Forelimb muscle (tissue), 1 donor: Measurements from ENCODE around the gene NCLN. TPM values are rescaled to one million over a fixed set of nuclear protein-coding genes. Genes with fewer than 3 reads are reported as not detected.
"Not testable (repeated sequence)": the region's sequence is repeated elsewhere in the genome, so short reads cannot be mapped to it uniquely, and the experiment has no call there.

Experiments
- DNase-seq: peaks from one replicate; pipeline ENCODE4 v3.0.0-alpha.2; 2013; ENCODE audit warnings: low read depth
- polyA plus RNA-seq: library from polyadenylated mRNA; unstranded; fragments of 120-200 nt; gene quantifications from one replicate; pipeline ENCODE4 v1.2.1, GENCODE V29; 2013; ENCODE audit not compliant: insufficient read length

NCLN gene
- polyA plus RNA-seq, 1 donor, result 26.0 TPM

DNA sequence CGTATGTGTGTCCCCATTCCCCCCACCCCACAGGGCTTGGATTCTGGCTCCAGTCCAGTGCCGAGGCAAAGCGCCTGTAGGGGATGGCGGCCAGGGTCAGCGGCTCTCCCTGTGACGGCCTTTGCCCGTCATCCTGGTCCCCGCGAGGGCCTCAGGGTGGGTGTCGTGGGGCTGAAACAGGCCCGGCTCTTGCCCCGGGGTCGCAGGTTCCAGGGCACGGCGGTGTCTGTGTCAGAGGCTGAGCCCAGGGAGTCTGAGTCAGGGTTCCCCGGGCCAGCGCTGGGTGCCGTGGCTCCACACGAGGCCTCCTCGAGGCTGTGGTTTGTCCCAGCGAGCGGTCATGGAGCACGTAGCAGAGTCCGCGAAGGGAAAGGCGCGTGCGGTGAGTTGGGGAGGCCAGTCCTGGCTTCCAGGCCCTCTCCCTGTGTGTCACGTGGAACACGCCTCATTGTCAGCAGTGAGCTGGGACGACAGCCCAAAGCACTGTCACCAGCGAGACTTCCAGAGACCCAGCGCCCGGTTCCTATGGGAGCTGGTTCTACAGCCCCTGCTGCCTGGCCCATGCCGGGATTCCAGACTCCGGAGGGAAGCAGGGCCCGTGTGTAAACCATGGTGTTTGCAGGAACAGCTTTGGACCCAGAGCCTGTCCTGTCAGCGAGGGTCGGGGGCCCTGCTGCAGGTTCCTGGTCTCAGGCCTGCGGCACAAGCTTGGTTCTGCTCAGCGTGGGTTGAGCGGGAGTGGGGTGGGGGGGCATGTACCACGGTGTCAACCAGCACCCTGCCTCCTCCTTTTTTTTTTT lies 13.4 kb downstream of the NCLN start:
- DNase-seq, result no peak

DNA sequence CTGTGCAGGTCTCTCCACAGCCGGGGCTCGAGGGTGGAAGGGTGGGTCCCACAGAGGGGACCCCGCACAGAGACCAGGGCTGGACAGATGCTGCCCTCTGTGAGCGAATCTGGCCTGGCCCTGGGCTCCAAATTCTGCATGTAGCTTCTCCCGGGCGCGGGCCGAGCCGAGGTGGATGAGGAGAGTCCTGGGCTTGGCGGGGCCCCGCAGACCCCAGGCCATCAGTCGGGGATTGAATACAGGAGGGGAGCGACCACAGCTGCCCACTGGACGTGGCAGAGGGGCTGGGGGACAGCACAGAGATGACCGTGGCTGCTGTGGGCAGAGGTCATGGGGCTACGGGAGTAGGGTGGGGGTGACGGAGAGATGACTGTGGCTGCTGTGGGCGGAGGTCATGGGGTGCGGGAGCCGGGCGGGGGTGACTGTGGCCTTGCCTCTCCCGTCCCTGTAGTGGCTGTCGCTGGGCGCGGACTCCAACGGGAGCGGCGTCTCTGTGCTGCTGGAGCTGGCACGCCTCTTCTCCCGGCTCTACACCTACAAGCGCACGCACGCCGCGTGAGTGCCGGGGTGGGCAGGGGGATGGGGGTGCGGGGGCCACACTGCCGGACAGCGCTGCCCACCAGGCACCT lies 15.5 kb downstream of the NCLN start:
- DNase-seq, result no peak

DNA sequence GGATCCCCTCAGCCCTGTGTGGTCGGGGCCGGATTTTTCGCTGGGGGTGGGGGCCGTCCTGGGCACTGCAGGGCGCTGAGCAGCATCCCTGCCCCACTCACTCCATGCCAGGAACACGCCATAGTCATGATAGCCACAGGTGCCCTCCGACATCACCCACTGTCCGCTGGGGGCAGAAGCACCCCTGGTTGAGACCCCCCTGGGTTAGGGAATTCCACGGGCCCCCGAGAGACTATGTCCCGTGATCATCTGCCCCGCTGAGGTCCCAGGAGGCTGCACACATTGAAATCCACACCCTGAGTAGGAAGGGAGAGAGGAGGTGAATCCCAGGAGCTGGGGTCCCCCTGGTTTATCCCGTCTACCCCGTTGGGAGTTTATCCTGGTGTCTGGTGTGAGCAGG lies 16.2 kb downstream of the NCLN start:
- no peak for DNase-seq

DNA sequence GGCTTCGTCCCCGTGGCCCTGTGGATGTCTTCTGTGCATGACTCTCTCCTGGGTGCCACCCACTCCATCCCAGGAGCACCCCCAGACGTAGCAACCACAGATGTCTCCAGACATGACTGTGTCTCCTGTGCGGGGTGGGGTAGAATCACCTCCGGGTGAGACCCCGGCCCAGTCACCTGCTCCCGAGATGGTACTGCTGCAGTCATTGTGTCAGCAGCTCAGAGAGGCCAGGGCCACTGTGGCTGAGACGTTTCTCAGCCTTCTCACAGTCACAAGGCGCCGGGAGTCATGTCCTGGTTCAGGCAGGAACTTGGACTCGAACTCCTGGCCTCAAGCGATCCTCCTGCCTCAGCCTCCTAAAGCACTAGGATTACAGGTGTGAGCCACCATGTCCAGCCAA lies 16.6 kb downstream of the NCLN start:
- DNase-seq, result no peak

DNA sequence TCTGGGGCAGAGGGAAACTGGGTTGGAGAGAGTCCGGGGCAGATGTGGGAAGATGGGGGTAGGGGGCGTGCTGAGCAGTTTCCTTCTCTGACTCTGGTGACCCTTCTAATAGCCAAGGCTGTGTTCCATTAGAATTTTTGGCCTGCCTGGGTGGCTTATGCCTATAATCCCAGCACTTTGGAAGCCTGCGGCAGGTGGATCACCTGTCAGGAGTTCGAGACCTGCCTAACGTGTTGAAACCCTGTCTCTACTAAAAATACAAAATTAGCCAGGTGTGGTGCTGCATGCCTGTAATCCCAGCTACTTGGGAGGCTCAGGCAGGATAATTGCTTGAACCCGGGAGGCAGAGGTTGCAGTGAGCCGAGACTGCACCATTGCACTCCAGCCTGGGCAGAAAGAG lies 17.2 kb downstream of the NCLN start:
- DNase-seq, result not testable (repeated sequence)

DNA sequence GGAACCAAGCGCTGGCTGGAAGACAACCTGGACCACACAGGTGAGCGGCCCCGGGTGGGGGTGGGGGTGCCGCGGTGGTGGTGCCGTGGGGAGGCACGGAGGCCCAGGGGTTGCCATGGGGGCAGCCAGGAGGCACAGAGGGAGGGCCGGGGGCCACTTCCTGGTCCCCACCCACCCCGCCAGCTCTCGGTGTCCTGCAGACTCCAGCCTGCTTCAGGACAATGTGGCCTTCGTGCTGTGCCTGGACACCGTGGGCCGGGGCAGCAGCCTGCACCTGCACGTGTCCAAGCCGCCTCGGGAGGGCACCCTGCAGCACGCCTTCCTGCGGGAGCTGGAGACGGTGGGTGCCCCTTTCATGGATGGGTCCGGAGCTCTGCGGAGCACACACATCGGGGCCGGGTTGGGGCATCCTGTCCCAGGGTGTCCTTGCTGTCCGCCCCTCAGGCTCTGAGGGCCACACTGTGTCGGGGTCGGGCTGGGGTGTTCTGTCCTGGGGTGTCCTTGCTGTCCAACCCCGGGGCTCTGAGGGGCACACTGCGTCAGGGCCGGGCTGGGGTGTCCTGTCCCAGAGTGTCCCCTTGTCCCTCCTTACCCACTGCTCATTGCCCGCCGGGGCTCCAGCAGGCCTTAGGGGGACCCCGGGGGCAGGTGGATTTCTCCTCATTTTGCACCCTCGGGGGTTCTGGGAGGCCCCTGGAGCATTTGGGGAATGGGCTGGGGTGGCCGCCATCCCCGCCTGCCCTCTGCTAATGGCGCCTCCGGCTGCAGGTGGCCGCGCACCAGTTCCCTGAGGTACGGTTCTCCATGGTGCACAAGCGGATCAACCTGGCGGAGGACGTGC lies 18.3 kb downstream of the NCLN start:
- DNase-seq, result no peak

DNA sequence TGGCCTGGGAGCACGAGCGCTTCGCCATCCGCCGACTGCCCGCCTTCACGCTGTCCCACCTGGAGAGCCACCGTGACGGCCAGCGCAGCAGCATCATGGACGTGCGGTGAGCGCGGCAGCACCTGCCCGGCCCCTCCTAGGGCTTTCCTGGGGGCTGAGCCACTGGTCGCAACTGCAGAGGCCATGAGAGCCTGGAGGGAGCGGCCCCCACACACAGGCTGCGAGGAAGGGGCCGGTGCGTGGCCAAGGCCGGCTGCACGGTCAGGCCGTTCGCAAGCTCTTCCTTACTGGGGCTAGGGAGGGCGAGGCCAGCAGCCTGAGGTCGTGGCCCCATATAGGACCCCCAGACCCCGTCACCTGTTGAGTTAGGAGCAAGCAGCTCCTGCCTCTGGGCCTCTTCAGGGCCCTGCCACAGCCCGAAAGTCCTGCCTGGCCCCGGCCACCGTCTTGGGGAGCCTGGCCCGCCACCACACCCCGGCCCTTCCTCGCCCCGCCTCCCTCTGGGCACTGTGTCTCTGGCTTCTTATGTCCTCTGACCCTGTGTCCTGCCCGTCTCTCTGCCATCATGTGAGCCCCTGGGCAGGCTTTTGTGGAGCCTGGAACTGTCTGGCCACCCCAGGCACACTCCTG lies 19.0 kb downstream of the NCLN start:
- no peak for DNase-seq

DNA sequence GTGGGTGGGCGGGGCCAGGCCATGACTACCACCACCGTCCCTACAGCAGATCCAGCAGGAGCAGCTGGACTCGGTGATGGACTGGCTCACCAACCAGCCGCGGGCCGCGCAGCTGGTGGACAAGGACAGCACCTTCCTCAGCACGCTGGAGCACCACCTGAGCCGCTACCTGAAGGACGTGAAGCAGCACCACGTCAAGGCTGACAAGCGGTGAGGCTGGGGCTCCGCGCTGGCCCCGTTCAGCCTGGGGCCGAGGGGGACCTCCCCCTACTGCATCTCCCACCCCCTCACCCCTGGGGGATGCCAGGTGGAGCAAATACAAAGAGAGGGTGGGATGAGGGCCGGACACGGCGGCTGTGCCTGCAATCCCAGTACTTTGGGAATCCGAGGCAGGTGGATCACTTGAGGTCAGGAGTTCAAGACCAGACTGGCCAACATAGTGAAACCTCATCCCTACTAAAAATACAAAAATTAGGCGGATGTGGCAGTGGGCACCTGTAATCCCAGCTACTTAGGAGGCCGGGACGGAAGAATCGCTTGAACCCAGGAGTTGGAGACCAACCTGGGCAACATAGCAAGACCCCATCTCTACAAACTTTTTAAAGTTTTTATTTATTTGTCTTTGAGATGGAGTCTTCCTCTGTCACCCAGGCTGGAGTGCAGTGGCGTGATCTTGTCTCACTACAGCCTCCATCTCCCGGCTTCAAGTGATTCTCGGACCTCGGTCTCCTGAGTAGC lies 20.7 kb downstream of the NCLN start:
- no peak for DNase-seq

DNA sequence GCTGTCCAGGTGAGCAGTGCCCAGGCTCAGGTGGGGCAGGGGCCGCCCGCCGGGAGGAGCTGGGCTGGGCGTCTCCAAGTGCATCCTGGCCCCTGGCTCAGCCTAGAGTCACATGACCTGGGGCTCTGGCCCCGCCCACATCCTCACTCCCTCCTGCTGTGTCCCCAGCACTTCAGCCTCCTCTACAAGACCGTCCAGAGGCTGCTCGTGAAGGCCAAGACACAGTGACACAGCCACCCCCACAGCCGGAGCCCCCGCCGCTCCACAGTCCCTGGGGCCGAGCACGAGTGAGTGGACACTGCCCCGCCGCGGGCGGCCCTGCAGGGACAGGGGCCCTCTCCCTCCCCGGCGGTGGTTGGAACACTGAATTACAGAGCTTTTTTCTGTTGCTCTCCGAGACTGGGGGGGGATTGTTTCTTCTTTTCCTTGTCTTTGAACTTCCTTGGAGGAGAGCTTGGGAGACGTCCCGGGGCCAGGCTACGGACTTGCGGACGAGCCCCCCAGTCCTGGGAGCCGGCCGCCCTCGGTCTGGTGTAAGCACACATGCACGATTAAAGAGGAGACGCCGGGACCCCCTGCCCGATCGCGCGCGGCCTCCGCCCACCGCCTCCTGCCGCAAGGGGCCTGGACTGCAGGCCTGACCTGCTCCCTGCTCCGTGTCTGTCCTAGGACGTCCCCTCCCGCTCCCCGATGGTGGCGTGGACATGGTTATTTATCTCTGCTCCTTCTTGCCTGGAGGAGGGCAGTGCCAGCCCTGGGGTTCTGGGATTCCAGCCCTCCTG lies 21.9 kb downstream of the NCLN start:
- DNase-seq, result no peak

DNA sequence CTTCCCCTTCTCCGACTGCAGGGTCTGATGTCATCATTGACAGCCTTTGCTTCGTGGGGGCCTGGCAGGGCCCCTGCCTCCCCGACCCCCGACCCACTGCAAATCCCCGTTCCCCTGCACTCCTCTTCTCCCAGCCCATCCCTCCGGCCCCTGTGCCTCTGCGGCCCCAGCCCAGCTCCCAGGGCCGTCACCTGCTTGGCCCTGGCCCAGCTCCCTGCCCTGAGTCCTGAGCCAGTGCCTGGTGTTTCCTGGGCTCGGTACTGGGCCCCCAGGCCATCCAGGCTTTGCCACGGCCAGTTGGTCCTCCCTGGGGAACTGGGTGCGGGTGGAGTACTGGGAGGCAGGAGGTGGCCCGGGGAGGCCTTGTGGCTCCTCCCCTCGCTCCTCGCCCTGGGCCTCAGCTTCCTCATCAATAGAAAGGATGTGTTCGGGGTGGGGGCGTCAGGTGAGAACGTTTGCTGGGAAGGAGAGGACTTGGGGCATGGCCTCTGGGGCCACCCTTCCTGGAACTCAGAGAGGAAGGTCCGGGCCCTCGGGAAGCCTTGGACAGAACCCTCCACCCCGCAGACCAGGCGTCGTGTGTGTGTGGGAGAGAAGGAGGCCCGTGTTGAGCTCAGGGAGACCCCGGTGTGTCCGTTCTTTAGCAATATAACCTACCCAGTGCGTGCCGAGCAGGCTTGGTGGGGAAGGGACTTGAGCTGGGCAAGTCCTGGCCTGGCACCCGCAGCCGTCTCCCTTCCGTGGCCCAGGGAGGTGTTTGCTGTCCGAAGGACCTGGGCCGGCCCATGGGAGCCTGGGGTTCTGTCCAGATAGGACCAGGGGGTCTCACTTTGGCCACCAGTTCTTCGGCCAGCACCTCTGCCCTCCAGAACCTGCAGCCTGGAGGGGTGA lies 22.8 kb downstream of the NCLN start:
- DNase-seq, result no peak

DNA sequence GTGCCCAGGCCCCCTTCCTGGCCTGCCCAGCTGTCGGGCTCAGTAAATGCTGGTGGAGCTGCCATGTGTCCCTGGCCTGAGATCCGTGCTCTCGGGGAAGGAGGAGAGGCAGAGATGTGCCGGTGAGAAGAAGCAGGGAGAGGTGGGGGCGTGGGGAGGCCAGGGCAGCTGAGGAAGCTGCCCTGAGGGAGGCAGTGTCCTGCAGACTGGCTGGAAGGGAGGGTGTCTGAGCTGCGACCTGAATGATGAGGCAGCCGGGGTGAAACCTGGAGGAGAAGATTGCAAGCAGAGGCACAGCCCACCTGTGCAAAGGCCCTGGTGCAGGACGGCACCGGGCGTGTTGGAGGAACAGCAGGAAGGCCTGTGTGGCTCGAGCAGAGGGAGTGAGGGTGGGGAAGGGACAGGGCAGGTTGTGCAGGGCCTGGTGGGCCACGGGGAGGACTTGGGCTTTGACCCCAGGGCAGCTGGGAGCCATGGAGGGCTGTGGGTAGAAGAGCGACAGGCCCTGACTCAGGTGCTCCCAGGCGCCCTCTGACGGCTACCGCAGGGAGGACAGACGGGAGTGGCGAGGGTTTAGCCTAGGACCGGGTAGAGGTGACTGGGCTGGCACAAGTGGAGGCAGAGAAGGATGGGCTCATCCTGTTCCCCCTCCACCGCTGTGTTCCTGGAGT lies 24.8 kb downstream of the NCLN start:
- no peak for DNase-seq

DNA sequence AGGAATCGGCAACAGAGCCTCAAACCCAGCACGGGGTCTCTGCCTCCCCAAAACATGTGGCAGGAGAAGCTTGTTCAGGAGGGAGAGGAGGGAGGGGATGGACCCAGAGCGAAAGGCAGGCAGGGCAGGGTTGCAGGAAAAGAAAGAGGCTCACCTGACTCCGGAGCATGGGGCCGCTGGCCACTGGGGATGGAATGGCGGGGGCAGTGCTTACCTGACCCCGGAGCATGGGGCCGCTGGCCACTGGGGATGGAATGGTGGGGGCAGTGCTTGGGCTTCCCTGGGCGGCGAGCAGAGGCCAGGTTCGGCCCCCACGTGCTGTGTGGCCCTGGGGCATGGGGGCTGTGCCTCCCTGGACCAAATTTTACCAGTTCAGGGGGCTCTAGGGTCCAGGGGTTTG lies 25.5 kb downstream of the NCLN start:
- DNase-seq, result no peak

DNA sequence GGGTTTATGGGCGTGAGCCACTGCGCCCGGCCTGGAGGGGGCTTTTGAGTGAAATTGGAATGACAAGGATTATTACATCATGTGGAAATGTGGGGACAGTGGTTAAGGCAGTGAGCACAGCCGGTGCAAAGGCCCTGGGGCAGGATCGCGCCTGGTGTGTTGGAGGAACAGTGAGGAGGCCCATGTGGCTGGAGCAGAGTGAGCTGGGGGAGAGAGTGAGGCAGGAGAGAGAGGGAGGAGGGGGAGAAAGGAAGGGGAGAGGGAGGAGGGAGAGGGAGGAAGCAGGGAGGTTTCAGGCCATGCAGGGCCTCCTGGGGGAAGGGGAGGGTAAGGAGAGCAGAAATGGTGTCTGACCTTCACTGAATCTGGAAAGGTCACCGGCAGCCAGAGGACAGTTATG lies 27.4 kb downstream of the NCLN start:
- DNase-seq, result no peak

DNA sequence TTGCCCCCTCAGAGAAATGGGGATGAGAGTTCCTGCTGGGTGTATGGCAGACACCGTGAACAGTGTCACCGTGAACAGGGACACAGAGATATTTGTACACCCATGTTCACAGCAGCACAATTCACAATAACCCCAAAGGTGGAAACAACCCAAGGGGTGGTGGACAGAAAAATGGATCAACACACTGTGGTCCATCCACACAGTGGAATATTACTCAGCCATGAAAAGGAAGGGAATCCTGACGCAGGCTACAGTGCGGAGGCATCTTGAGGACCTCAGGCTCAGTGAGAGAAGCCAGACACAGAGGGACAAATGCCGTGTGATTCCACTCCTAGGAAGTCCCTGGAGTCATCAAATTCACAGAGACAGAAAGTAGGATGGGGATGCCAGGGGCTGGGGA lies 31.1 kb downstream of the NCLN start:
- no peak for DNase-seq

DNA sequence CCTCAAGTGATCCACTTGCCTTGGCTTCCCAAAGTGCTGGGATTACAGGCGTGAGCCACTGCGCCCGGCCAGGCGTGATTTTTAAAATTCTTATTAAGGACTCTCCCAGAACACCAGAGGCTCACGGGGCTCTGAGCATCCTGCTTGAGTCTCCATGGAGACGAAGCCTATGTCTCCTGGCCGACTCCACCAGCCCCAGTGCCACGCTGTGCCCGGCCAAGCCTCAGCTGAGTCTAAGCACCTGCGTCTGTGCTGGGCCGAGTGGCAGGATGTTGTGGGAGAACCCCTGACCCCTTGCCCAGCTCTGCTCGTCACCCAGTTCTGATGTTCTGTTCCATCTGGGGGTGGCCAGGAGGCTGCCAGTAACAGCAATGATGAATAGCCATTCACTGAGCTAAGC lies 34.8 kb downstream of the NCLN start:
- no peak for DNase-seq

DNA sequence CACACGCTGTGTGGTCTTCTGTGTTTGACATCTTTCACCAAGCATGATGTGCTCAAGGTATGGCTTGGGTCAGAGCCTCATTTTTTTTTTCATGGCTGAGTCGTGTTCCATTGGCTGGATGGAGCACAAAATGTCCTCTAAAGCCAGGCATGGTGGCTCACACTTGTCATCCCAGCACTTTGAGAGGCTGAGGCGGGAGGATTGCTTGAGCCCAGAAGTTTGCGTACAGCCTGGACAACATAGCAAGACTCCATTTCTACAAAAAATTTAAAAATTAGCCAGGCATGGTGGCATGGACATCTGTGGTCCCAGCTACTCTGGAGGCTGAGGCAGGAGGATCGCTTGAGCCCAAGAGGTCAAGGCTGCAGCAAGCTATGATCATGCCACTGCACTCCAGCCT lies 35.8 kb downstream of the NCLN start:
- DNase-seq, result not testable (repeated sequence)

DNA sequence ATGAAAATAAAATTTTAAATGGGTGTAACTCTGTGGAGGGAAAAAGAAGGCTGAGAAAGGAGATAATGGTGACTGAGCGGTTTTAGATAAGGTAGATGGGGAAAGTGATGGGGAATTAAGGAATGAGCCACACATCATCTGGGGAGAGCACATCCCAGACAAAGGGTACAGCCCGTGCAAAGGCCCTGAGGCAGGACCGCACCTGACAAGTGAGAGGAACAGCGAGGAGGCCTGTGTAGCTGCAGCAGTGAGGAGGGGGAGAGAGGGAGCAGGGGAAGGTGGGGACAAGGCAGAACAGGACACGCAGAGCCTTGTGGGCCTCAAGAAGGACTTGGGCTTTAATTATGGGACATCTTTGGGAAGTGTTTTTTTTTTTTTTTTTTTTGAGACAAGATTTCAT lies 37.0 kb downstream of the NCLN start:
- DNase-seq, result no peak

DNA sequence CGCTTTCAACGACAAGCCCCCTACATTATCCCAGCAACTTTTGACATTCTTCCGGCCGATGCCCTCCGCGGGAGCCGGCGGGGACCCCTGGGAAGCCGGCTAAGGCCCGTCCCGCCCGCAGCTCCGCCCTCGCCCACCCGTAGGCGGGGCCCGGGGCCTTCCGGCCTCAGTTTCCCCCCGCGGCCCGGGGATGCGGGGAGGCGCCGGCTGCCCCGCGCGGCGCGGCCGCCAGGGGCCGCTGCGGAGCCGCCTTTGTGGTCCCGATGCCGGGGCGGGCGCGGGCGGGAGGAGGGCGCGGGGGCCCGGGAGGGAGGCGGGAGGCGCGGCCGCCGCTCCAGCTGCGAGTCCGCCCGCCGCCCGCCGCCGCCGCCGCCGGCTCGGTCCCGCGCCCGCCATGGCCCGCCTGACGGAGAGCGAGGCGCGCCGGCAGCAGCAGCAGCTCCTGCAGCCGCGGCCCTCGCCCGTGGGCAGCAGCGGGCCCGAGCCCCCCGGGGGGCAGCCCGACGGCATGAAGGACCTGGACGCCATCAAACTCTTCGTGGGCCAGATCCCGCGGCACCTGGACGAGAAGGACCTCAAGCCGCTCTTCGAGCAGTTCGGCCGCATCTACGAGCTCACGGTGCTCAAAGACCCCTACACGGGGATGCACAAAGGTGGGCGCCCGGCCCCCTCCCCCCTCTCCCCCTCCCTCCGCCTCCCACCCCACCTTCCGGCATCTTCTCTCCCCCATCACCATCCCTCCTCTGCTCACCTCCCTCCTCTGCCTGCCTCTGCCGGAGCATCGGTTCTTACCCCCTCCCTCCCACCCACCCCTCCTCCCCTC lies 38.8 kb downstream of the NCLN start, which contains the start of gene CELF5:
CELF5 (plus strand) TSS at position 316 of the 823 bp plus-strand sequence; CDS start at position 395, 79 bp downstream.
- no peak for DNase-seq
